ENCODE results near the gene PHACTR4. TPM values are rescaled to one million over a fixed set of nuclear protein-coding genes. Genes with fewer than 3 reads are reported as not detected.

The PHACTR4 gene
- total and polyA plus RNA-seq, 10 of the 15 experiments (the other 5 are each of a cell fraction or from before 2014, with no cell fraction given) = 8.9 to 34.2 (median 12.5) TPM

- no peaks in the 10 kb centered on the region for H3K9me3 ChIP-seq (replicated peaks; ENCODE audit: control insufficient read depth, insufficient read depth, low read length)
- no peak for TF ChIP-seq ZNF622 (IDR thresholded peaks at IDR 0.05)
- TF ChIP-seq SUZ12 (IDR thresholded peaks at IDR 0.05; ENCODE audit: unreplicated experiment) = no peak
- no peak for TF ChIP-seq TBL1XR1 (IDR thresholded peaks at IDR 0.05; ENCODE audit: low read depth, low read length)
- TF ChIP-seq POU2F2 (IDR thresholded peaks at IDR 0.05; ENCODE audit: borderline replicate concordance, low read depth, low read length) = no peak
- no peak for TF ChIP-seq REST (IDR thresholded peaks at IDR 0.05; ENCODE audit: low read depth, low read length)
- TF ChIP-seq EED (IDR thresholded peaks at IDR 0.05; ENCODE audit: low read depth) = 0 out of 2 replicates have a peak, but pooled peaks have one; percentile 28
- TF ChIP-seq RAD21 (IDR thresholded peaks at IDR 0.05; ENCODE audit: insufficient read depth, low read depth, low read length) = no peak
- peak; percentile 38; the same call in 1 of the 2 replicates for TF ChIP-seq POLR2A (IDR thresholded peaks at IDR 0.05; ENCODE audit: low read depth, low read length)
- 0 out of 4 replicates have a peak, but pooled peaks of 1 of the 2 experiments have one; percentile 29 for TF ChIP-seq IKZF2 (IDR thresholded peaks at IDR 0.05)
- DNase-seq (ENCODE audit: low read depth, low spot score) (no peak), ATAC-seq (peak; percentile 71), FAIRE-seq (peak; percentile 47)
- no peaks in the 10 kb centered on the region for H4K20me1 ChIP-seq (ENCODE audit: control insufficient read depth, insufficient read depth)
- in situ Hi-C loops (cut with MboI) (no loop called here), intact Hi-C loops (cut with micrococcal nuclease; ENCODE audit: unreplicated experiment) (no loop called here)
- H3K27ac ChIP-seq (ENCODE audit: control insufficient read depth, insufficient read depth) = peak overlapping the region; percentile 54
- peak overlapping the region; percentile 87 for H2AFZ ChIP-seq (ENCODE audit: control insufficient read depth, low read depth, low read length)
- no peaks in the 10 kb centered on the region for H3K36me3 ChIP-seq (ENCODE audit: control insufficient read depth in 2 of 2, insufficient read depth in 2 of 2, low read length in 1 of 2)
- peaks cover 6% of the 10 kb centered on the region for H3K4me1 ChIP-seq (ENCODE audit: control insufficient read depth, insufficient read depth, low read length)
- H3K27me3 ChIP-seq (replicated peaks in 1 of 2; ENCODE audit: control insufficient read depth in 2 of 2, insufficient read depth in 2 of 2, low read length in 1 of 2) = no peaks in the 10 kb centered on the region
- ChIA-PET RAD21 (ENCODE audit: unreplicated experiment) (interaction anchor here (1.3 kb wide), 1 partner anchor 8 kb away, joined by 3 read pairs; no protein-coding TSS in a partner anchor), SMC1A (ENCODE audit: uncharacterized antibody, unreplicated experiment) (interaction anchor here (0.6 to 1.6 kb wide), 5 partner anchors 9 to 141 kb away, joined by 3 to 5 read pairs (median 5); no protein-coding TSS in a partner anchor), CTCF (interaction anchor here (0.8 to 1.5 kb wide), 4 partner anchors 9 to 29 kb away, joined by 3 to 5 read pairs (median 3); no protein-coding TSS in a partner anchor), POLR2A (interaction anchor here (1.0 to 3.2 kb wide), 3 partner anchors 12 to 68 kb away, joined by 3 to 12 read pairs (median 3); partner anchors contain the start of gene RCC1)
- no TSS peak for BruUV-seq (replicated peaks)
- H3K4me2 ChIP-seq (ENCODE audit: control insufficient read depth, insufficient read depth) = peak overlapping the region; percentile 94
- peak overlapping the region; percentile 56; the same call in 1 of the 2 replicates for H3K9ac ChIP-seq (ENCODE audit: control insufficient read depth, insufficient read depth, low read length)
- peak overlapping the region; percentile 51; the same call in 1 of the 2 replicates for H3K4me3 ChIP-seq
- H3K79me2 ChIP-seq (ENCODE audit: control insufficient read depth, insufficient read depth, low read length) = peaks cover 8% of the 10 kb centered on the region
- 69% methylated on average over 10 of the region's 10 CpGs for WGBS (ENCODE audit: insufficient coverage, insufficient replicate concordance, low lambda C conversion rate, missing lambda C conversion rate)
These were observed 68.6 kb downstream of the PHACTR4 start for GRCh38 chr1:28437924-28438699.
